K562 (cell line): ENCODE measurements around the gene GNB2. TPM values are rescaled to one million over a fixed set of nuclear protein-coding genes. Genes with fewer than 3 reads are reported as not detected.

Experiments used
- ATAC-seq: fragments of 200-7000 bp; cut with Tn5 transposase; 3 replicates; pipeline ENCODE4 v1.9.1; 2020; ENCODE audit warnings: moderate library complexity
- BruUV-seq: library from RNA; stranded (reverse); fragments of 400-500 nt; replicated peaks from 2 replicates; lab custom pipeline; 2021; lab: Mats Ljungman, UMichigan
- CTCF ChIA-PET: fragments of 300-600 bp; formaldehyde crosslinking; extraction: SDS; loops from one replicate; lab custom pipeline; 2021; ENCODE audit warnings: low intra/inter-chr PET ratio; lab: Yijun Ruan, JAX
- POLR2A ChIA-PET: fragments of 300-600, 350-650 bp; sonication (Branson Sonifier 250); formaldehyde crosslinking; extraction: SDS; loops from one replicate; lab custom pipeline; 2021; ENCODE audit warnings: antibody characterized with exemption, inconsistent platforms; lab: Yijun Ruan, JAX
- DNase-seq, 4 experiments: peaks; one replicate each; pipeline versions ENCODE4 v3.0.0 to v3.0.0-alpha.2; 2011 to 2018; ENCODE audit warnings: low spot score in 3 of 4, mixed read lengths in 3 of 4; ENCODE audit errors: extremely low read depth in 1 of 4
- FAIRE-seq: peaks from 2 replicates; lab custom pipeline; 2011; peaks lifted over from hg19 to GRCh38; lab: Jason Lieb, UNC
- H2AFZ ChIP-seq: 2 replicates; pipeline ENCODE4 v1.6.0; 2011; ENCODE audit warnings: low read depth, low read length, control low read depth, inconsistent platforms
- H3K27ac ChIP-seq: fragments of 200-600 bp; 3 replicates; pipeline ENCODE4 v1.8.0; 2011; ENCODE audit warnings: low read depth, mild to moderate bottlenecking, control low read depth, inconsistent platforms, low read length, moderate library complexity, mixed read lengths; ENCODE audit errors: extremely low read depth
- H3K27me3 ChIP-seq, 2 experiments: fragments of 300-600 bp in 1 of 2; 2 replicates in 1 of 2; 3 replicates in 1 of 2; pipeline versions ENCODE4 v1.6.0 to v1.8.0; 2011; ENCODE audit warnings: inconsistent platforms in 2 of 2, low read length in 2 of 2, mild to moderate bottlenecking in 1 of 2, mixed read lengths in 1 of 2, moderate library complexity in 1 of 2; ENCODE audit not compliant: control insufficient read depth in 2 of 2, insufficient read depth in 2 of 2
- H3K36me3 ChIP-seq: fragments of 300-600 bp; 3 replicates; pipeline ENCODE4 v1.8.0; 2011; ENCODE audit warnings: mild to moderate bottlenecking, low read length, inconsistent platforms; ENCODE audit not compliant: control insufficient read depth, insufficient read depth
- H3K4me1 ChIP-seq, 2 experiments: fragments of 200-600 bp in 1 of 2; replicated peaks in 1 of 2; 2 replicates in 1 of 2; 3 replicates in 1 of 2; pipeline versions ENCODE4 v1.5.1 to v1.8.0; 2011; ENCODE audit warnings: inconsistent platforms in 2 of 2, low read length in 2 of 2, mild to moderate bottlenecking in 1 of 2, mixed read lengths in 1 of 2, moderate library complexity in 1 of 2; ENCODE audit not compliant: control insufficient read depth in 2 of 2, insufficient read depth in 2 of 2
- H3K4me2 ChIP-seq: 2 replicates; pipeline ENCODE4 v1.6.1; 2011; ENCODE audit warnings: low read length, control low read depth, inconsistent platforms, mixed read lengths; ENCODE audit not compliant: insufficient read depth
- H3K4me3 ChIP-seq: fragments of 200-600 bp; sonication (generic), shearing (Covaris generic); 2 replicates; pipeline ENCODE4 v1.5.1; 2016; ENCODE audit warnings: control low read depth, inconsistent platforms
- H3K79me2 ChIP-seq: fragments of 200-600 bp; 3 replicates; pipeline ENCODE4 v1.8.0; 2011; ENCODE audit warnings: low read length, inconsistent platforms; ENCODE audit not compliant: control insufficient read depth, insufficient read depth
- H3K9ac ChIP-seq, 2 experiments: 2 replicates each; pipeline versions ENCODE4 v1.6.0 to v1.6.1; 2011; ENCODE audit warnings: low read depth in 2 of 2, low read length in 2 of 2, control low read depth in 1 of 2, inconsistent platforms in 1 of 2, mild to moderate bottlenecking in 1 of 2, mixed read lengths in 1 of 2; ENCODE audit not compliant: insufficient read depth in 1 of 2
- H3K9me1 ChIP-seq: one replicate; pipeline ENCODE4 v1.6.0; 2011; ENCODE audit warnings: inconsistent platforms, mild to moderate bottlenecking, low read length, moderate library complexity; ENCODE audit not compliant: control insufficient read depth, insufficient read depth
- H3K9me3 ChIP-seq: replicated peaks from 2 replicates; pipeline ENCODE4 v1.5.1; 2011; ENCODE audit warnings: low read depth, low read length, inconsistent platforms; ENCODE audit not compliant: control insufficient read depth, insufficient read depth
- H4K20me1 ChIP-seq: replicated peaks from 2 replicates; pipeline ENCODE4 v1.6.1; 2011; ENCODE audit warnings: low read length, inconsistent platforms, mixed read lengths; ENCODE audit not compliant: control insufficient read depth, insufficient read depth
- HDAC2 ChIP-seq: fragments of 450-650 bp; IDR thresholded peaks from 2 replicates; pipeline ENCODE4 v1.6.1; 2016; ENCODE audit warnings: mild to moderate bottlenecking
- HMBOX1 ChIP-seq: sonication (generic); IDR thresholded peaks from 2 replicates; pipeline ENCODE4 v1.6.1; 2016
- MAFF ChIP-seq: IDR thresholded peaks from 2 replicates; pipeline ENCODE4 v1.6.1; 2012; ENCODE audit warnings: low read length, improper control_type of control experiment
- MXI1 ChIP-seq: IDR thresholded peaks from 2 replicates; pipeline ENCODE4 v1.6.1; 2011; ENCODE audit warnings: low read depth, mild to moderate bottlenecking, improper control_type of control experiment, low read length
- PHB2 ChIP-seq: fragments of 450-650 bp; IDR thresholded peaks from 2 replicates; pipeline ENCODE4 v1.6.1; 2017; ENCODE audit warnings: low read depth
- PML ChIP-seq: IDR thresholded peaks from 2 replicates; pipeline ENCODE4 v1.6.1; 2012; ENCODE audit warnings: low read length, inconsistent platforms
- POLR2G ChIP-seq: fragments of 200-400 bp; formaldehyde crosslinking; IDR thresholded peaks from 2 replicates; pipeline ENCODE4 v1.6.1; 2017; ENCODE audit warnings: low read depth, mild to moderate bottlenecking, antibody characterized with exemption, low read length, moderate library complexity
- RBM15 ChIP-seq: fragments of 200-400 bp; formaldehyde crosslinking; IDR thresholded peaks from 2 replicates; pipeline ENCODE4 v1.6.1; 2018; ENCODE audit warnings: mild to moderate bottlenecking, low read length, moderate library complexity; ENCODE audit not compliant: insufficient read depth
- RBM39 ChIP-seq: fragments of 200-400 bp; formaldehyde crosslinking; optimal IDR thresholded peaks from 2 replicates; pipeline ENCODE3; 2018; ENCODE audit warnings: low read depth, low read length
- RUNX1 ChIP-seq: sonication (generic); IDR thresholded peaks from 2 replicates; pipeline ENCODE4 v1.6.1; 2016; ENCODE audit warnings: antibody characterized with exemption, low read depth
- SOX6 ChIP-seq: fragments of 450-650 bp; IDR thresholded peaks from 2 replicates; pipeline ENCODE4 v1.6.1; 2014; ENCODE audit warnings: mild to moderate bottlenecking
- SREBF2 ChIP-seq: sonication (generic); formaldehyde crosslinking; IDR thresholded peaks from 2 replicates; pipeline ENCODE4 v1.4.0; 2020; ENCODE audit warnings: mild to moderate bottlenecking, missing genetic modification reagents
- SUPT5H ChIP-seq: fragments of 450-650 bp; IDR thresholded peaks from 2 replicates; pipeline ENCODE4 v1.6.1; 2016
- TAF9B ChIP-seq: fragments of 450-650 bp; IDR thresholded peaks from 2 replicates; pipeline ENCODE4 v1.6.1; 2018; ENCODE audit warnings: mild to moderate bottlenecking; ENCODE audit not compliant: partially characterized antibody
- VEZF1 ChIP-seq: fragments of 200-800 bp; sonication (Bioruptor generic); IDR thresholded peaks from 2 replicates; pipeline ENCODE4 v1.6.1; 2017; ENCODE audit warnings: missing genetic modification characterization, missing compliant biosample characterization
- ZNF24 ChIP-seq: fragments of 450-650 bp; IDR thresholded peaks from 2 replicates; pipeline ENCODE4 v1.6.1; 2016
- ZNF592 ChIP-seq: fragments of 450-650 bp; IDR thresholded peaks from 2 replicates; pipeline ENCODE4 v1.6.1; 2017; ENCODE audit warnings: antibody characterized with exemption, mild to moderate bottlenecking
- WGBS: fragments of 100-300 bp; shearing (Covaris generic); methylation state at CpG from one replicate; pipeline ENCODE4 v1.1.6; 2016; ENCODE audit warnings: low coverage, mixed read lengths; ENCODE audit not compliant: insufficient coverage; ENCODE audit errors: missing lambda C conversion rate; 5-methylcytosine and 5-hydroxymethylcytosine counted together
- in situ Hi-C: fragments of 300-500 bp; cut with MboI; formaldehyde crosslinking; loops from 4 replicates; pipeline ENCODE4 v1.15.0; 2018; ENCODE audit warnings: inconsistent platforms, mixed read lengths
- intact Hi-C: fragments of 100-400 bp; cut with micrococcal nuclease; formaldehyde crosslinking; loops from 2 replicates; pipeline ENCODE4 v1.14.2; 2022
- polyA plus RNA-seq, 8 experiments: library from polyadenylated mRNA; depleted of rRNA in 4 of 8; stranded (reverse) in 5 of 8; unstranded in 3 of 8; fragments of >200 nt; fragmentation: Nextera tagmentation in 2 of 8; fragmentation: Illumina TruSeq in 1 of 8; extraction: Ambion mirVana in 2 of 8; extraction: Trizol in 1 of 8; gene quantifications; 2 replicates each; pipeline versions ENCODE4 v1.2.1 to v1.2.3, GENCODE V29; 2011 to 2014; ENCODE audit warnings: inconsistent platforms in 1 of 8, missing spikeins in 1 of 8
- total RNA-seq, 7 experiments: library from RNA; depleted of rRNA in 6 of 7; stranded (reverse); fragments of >200 nt in 6 of 7; fragmentation: Illumina TruSeq in 2 of 7; extraction: Trizol in 2 of 7; gene quantifications; 2 replicates each; pipeline versions ENCODE4 v1.2.1 to v1.2.3, GENCODE V29; 2011 to 2021; ENCODE audit warnings: low replicate concordance in 1 of 7

GNB2 gene
- total and polyA plus RNA-seq, 9 of the 15 experiments (the other 6 are each of a cell fraction or from before 2014, with no cell fraction given): 0.65 to 320 (median 104) TPM

GRCh38 chr7:100640517-100641440 is 32.8 kb upstream of the GNB2 start:
- Histone ChIP-seq H3K27ac (peak overlapping the region; percentile 98), H4K20me1 (no peaks in the 10 kb centered on the region), H3K27me3 (no peaks in the 10 kb centered on the region), H3K9me3 (no peaks in the 10 kb centered on the region), H3K4me2 (peak overlapping the region; percentile 95), H3K9me1 (no peaks in the 10 kb centered on the region), H3K4me3 (peak overlapping the region; percentile 55), H3K79me2 (peaks cover 57% of the 10 kb centered on the region), H2AFZ (peak overlapping the region; percentile 44), H3K4me1 (peaks cover 25 to 41% of the 10 kb centered on the region in 2 experiments), H3K9ac (peak overlapping the region; percentile 92 to 94), H3K36me3 (peaks cover 15% of the 10 kb centered on the region)
- peak; percentile 29 for FAIRE-seq
- intact Hi-C loops: loop anchor here (1.0 to 5.0 kb wide), 2 partner anchors 33 to 52 kb away; partner anchors contain the start of genes GIGYF1 and GNB2
- in situ Hi-C loops: no loop called here
- no TSS peak for BruUV-seq
- DNase-seq: peak; percentile 76 to 88 (median 86)
- under 1% methylated on average over 22 of the region's 24 CpGs for WGBS
- ChIA-PET CTCF (no interaction called here), POLR2A (interaction anchor here (0.8 to 2.7 kb wide), 3 partner anchors 11 to 40 kb away, joined by 3 to 22 read pairs (median 6); no protein-coding TSS in a partner anchor)
- peak; percentile 61 for ATAC-seq
- TF ChIP-seq SUPT5H: peak; percentile 41; the same call in 1 of the 2 replicates
- TF ChIP-seq MXI1: no peak
- peak; percentile 32; the same call in 1 of the 2 replicates for TF ChIP-seq HDAC2
- no peak for TF ChIP-seq MAFF
- TF ChIP-seq VEZF1: no peak
- TF ChIP-seq ZNF24: no peak
- TF ChIP-seq TAF9B: no peak
- no peak for TF ChIP-seq PML
- TF ChIP-seq POLR2G: peak; percentile 72
- TF ChIP-seq HMBOX1: no peak
- TF ChIP-seq PHB2: no peak
- peak; percentile 79 for TF ChIP-seq RBM39
- no peak for TF ChIP-seq SREBF2 (CRISPR knock-in tag)
- no peak for TF ChIP-seq SOX6
- no peak for TF ChIP-seq RUNX1
- TF ChIP-seq RBM15: no peak
- peak; percentile 45; the same call in 1 of the 2 replicates for TF ChIP-seq ZNF592
